WTC11 (cell line): ENCODE results near the gene KPTN. TPM values are rescaled to one million over a fixed set of nuclear protein-coding genes. Genes with fewer than 3 reads are reported as not detected.

Source experiments
- ATAC-seq: fragments of 200-7000 bp; cut with Tn5 transposase; 2 replicates; pipeline ENCODE4 v1.10.0; 2021; ENCODE audit warnings: mild to moderate bottlenecking, moderate library complexity
- CTCF ChIA-PET: fragments of 300-600 bp; sonication (Branson Sonifier 250); formaldehyde crosslinking; loops from one replicate; lab custom pipeline; 2021; ENCODE audit warnings: antibody characterized with exemption; lab: Charles Lee
- POLR2A ChIA-PET: fragments of 350-600 bp; sonication (Branson Sonifier 250); formaldehyde crosslinking; loops from one replicate; lab custom pipeline; 2021; ENCODE audit warnings: antibody characterized with exemption; lab: Charles Lee
- DNase-seq: peaks from one replicate; pipeline ENCODE4 v3.0.0; 2021; ENCODE audit warnings: low spot score
- H3K27ac Mint-ChIP-seq: 2 replicates; pipeline ENCODE4 v1.8.0; 2021; ENCODE audit warnings: mixed read lengths
- H3K27me3 Mint-ChIP-seq: 2 replicates; pipeline ENCODE4 v1.8.0; 2021; ENCODE audit warnings: low read depth, mild to moderate bottlenecking, moderate library complexity, mixed read lengths
- H3K36me3 Mint-ChIP-seq: 2 replicates; pipeline ENCODE4 v1.8.0; 2021; ENCODE audit warnings: mixed read lengths
- H3K4me1 Mint-ChIP-seq: 2 replicates; pipeline ENCODE4 v1.8.0; 2022; ENCODE audit warnings: mixed read lengths
- H3K4me3 Mint-ChIP-seq: 2 replicates; pipeline ENCODE4 v1.8.0; 2021; ENCODE audit warnings: mild to moderate bottlenecking, moderate library complexity, mixed read lengths
- H3K9me3 Mint-ChIP-seq: 2 replicates; pipeline ENCODE4 v1.8.0; 2021; ENCODE audit warnings: mixed read lengths
- ATF1 ChIP-seq: sonication (generic); formaldehyde crosslinking; IDR thresholded peaks from 2 replicates; pipeline ENCODE4 v1.8.1; 2023; ENCODE audit warnings: mild to moderate bottlenecking, moderate library complexity, missing genetic modification reagents
- FOXP1 ChIP-seq: sonication (generic); formaldehyde crosslinking; IDR thresholded peaks from 2 replicates; pipeline ENCODE4 v1.8.0; 2022; ENCODE audit warnings: missing genetic modification reagents, mild to moderate bottlenecking, moderate library complexity, borderline replicate concordance
- GABPB1 ChIP-seq: sonication (generic); formaldehyde crosslinking; IDR thresholded peaks from 2 replicates; pipeline ENCODE4 v1.8.1; 2023; ENCODE audit warnings: mild to moderate bottlenecking, missing genetic modification reagents
- IRF2 ChIP-seq: sonication (generic); formaldehyde crosslinking; IDR thresholded peaks from 2 replicates; pipeline ENCODE4 v1.8.0; 2022; ENCODE audit warnings: low read depth, missing genetic modification reagents, borderline replicate concordance
- JAZF1 ChIP-seq: fragments of 250-450 bp; sonication (Bioruptor Pico); IDR thresholded peaks from 2 replicates; pipeline ENCODE4 v1.9.0; 2021; ENCODE audit warnings: moderate library complexity, mild to moderate bottlenecking, inconsistent platforms
- JUN ChIP-seq: sonication (generic); formaldehyde crosslinking; IDR thresholded peaks from 2 replicates; pipeline ENCODE4 v1.8.0; 2023; ENCODE audit warnings: mild to moderate bottlenecking, missing genetic modification reagents
- KAT7 ChIP-seq: sonication (generic); formaldehyde crosslinking; IDR thresholded peaks from 2 replicates; pipeline ENCODE4 v1.8.1; 2023; ENCODE audit warnings: missing genetic modification reagents, mild to moderate bottlenecking, borderline replicate concordance
- TP53 ChIP-seq: sonication (generic); formaldehyde crosslinking; IDR thresholded peaks from 2 replicates; pipeline ENCODE4 v1.8.1; 2023; ENCODE audit warnings: mild to moderate bottlenecking, missing genetic modification reagents
- ZBTB21 ChIP-seq: sonication (generic); formaldehyde crosslinking; IDR thresholded peaks from 2 replicates; pipeline ENCODE4 v1.8.1; 2023; ENCODE audit warnings: mild to moderate bottlenecking, missing genetic modification reagents, borderline replicate concordance
- ZNF219 ChIP-seq: sonication (generic); formaldehyde crosslinking; IDR thresholded peaks from 2 replicates; pipeline ENCODE4 v1.8.0; 2023; ENCODE audit warnings: missing genetic modification reagents, mild to moderate bottlenecking, borderline replicate concordance
- total RNA-seq: library from RNA; stranded (reverse); gene quantifications from 3 replicates; pipeline ENCODE4 v1.2.3, GENCODE V29; 2021
- TF ChIP-seq, protein P1 (sequence below): sonication (generic); formaldehyde crosslinking; IDR thresholded peaks from 2 replicates; pipeline ENCODE4 v1.8.1; 2022; ENCODE audit warnings: low read depth, missing genetic modification reagents, borderline replicate concordance
- TF ChIP-seq, protein P2 (sequence below): sonication (generic); formaldehyde crosslinking; conservative IDR thresholded peaks from 2 replicates; pipeline ENCODE4 v1.8.1; 2022; ENCODE audit warnings: mild to moderate bottlenecking, missing genetic modification reagents
- TF ChIP-seq, protein P3 (sequence below): sonication (generic); formaldehyde crosslinking; IDR thresholded peaks from 2 replicates; pipeline ENCODE4 v1.8.0; 2023; ENCODE audit warnings: missing genetic modification reagents
- TF ChIP-seq, protein P4 (sequence below): fragments of 250-450 bp; sonication (Bioruptor Pico); IDR thresholded peaks from 2 replicates; pipeline ENCODE4 v1.9.0; 2021; ENCODE audit warnings: mild to moderate bottlenecking, borderline replicate concordance
- TF ChIP-seq, protein P5 (sequence below): fragments of 200-600 bp; IDR thresholded peaks from 2 replicates; pipeline ENCODE4 v1.8.0; 2022; ENCODE audit warnings: antibody characterized with exemption
- TF ChIP-seq, protein P6 (sequence below): fragments of 250-450 bp; sonication (Bioruptor Pico); IDR thresholded peaks from 2 replicates; pipeline ENCODE4 v1.8.0; 2021; ENCODE audit warnings: mild to moderate bottlenecking
- TF ChIP-seq, protein P7 (sequence below): sonication (generic); formaldehyde crosslinking; IDR thresholded peaks from 2 replicates; pipeline ENCODE4 v1.8.1; 2022; ENCODE audit warnings: mild to moderate bottlenecking, moderate library complexity, missing genetic modification reagents
- TF ChIP-seq, protein P8 (sequence below): fragments of 250-450 bp; sonication (Bioruptor Pico); IDR thresholded peaks from 2 replicates; pipeline ENCODE4 v1.9.0; 2021; ENCODE audit warnings: moderate library complexity, mild to moderate bottlenecking, inconsistent platforms, borderline replicate concordance

The KPTN gene
- total RNA-seq, 1 experiment from 2014 or later: 24.5 TPM

DNA sequence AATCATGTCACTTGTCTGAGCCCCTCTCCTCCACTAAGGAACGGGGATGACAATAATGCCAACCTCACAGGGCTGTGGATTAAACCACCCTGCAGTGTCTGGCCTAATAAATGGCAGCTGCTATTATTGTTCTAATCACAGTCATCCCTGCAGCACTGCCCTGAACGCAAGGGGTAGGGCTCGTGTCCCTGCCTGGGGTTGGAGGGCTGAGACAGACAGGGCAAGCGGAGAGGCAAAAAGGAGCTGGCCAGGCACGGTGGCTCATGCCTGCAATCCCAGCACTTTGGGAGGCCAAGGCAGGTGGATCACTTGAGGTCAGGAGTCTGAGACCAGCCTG, 10.2 kb upstream of the KPTN start:
- Mint-ChIP-seq H3K4me1 (peaks cover 5% of the 10 kb centered on the region; the same call in 1 of the 2 replicates), H3K36me3 (peaks cover 7% of the 10 kb centered on the region; the same call in 1 of the 2 replicates), H3K27me3 (no peaks in the 10 kb centered on the region), H3K9me3 (no peaks in the 10 kb centered on the region), H3K4me3 (no peak overlapping the region), H3K27ac (no peak overlapping the region; the same call in 1 of the 2 replicates)
- ATAC-seq (no peak), DNase-seq (no peak)
- POLR2A ChIA-PET: no interaction called here
- TF ChIP-seq, protein P1, sequence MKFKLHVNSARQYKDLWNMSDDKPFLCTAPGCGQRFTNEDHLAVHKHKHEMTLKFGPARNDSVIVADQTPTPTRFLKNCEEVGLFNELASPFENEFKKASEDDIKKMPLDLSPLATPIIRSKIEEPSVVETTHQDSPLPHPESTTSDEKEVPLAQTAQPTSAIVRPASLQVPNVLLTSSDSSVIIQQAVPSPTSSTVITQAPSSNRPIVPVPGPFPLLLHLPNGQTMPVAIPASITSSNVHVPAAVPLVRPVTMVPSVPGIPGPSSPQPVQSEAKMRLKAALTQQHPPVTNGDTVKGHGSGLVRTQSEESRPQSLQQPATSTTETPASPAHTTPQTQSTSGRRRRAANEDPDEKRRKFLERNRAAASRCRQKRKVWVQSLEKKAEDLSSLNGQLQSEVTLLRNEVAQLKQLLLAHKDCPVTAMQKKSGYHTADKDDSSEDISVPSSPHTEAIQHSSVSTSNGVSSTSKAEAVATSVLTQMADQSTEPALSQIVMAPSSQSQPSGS (CRISPR knock-in tag): no peak
- TF ChIP-seq, protein P2, sequence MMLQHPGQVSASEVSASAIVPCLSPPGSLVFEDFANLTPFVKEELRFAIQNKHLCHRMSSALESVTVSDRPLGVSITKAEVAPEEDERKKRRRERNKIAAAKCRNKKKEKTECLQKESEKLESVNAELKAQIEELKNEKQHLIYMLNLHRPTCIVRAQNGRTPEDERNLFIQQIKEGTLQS (CRISPR knock-in tag): no peak
- TF ChIP-seq ATF1 (no peak), IRF2 (no peak), GABPB1 (CRISPR knock-in tag) (no peak), TP53 (CRISPR knock-in tag) (no peak)
- TF ChIP-seq, protein P3, sequence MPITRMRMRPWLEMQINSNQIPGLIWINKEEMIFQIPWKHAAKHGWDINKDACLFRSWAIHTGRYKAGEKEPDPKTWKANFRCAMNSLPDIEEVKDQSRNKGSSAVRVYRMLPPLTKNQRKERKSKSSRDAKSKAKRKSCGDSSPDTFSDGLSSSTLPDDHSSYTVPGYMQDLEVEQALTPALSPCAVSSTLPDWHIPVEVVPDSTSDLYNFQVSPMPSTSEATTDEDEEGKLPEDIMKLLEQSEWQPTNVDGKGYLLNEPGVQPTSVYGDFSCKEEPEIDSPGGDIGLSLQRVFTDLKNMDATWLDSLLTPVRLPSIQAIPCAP (CRISPR knock-in tag): no peak
- TF ChIP-seq, protein P4, sequence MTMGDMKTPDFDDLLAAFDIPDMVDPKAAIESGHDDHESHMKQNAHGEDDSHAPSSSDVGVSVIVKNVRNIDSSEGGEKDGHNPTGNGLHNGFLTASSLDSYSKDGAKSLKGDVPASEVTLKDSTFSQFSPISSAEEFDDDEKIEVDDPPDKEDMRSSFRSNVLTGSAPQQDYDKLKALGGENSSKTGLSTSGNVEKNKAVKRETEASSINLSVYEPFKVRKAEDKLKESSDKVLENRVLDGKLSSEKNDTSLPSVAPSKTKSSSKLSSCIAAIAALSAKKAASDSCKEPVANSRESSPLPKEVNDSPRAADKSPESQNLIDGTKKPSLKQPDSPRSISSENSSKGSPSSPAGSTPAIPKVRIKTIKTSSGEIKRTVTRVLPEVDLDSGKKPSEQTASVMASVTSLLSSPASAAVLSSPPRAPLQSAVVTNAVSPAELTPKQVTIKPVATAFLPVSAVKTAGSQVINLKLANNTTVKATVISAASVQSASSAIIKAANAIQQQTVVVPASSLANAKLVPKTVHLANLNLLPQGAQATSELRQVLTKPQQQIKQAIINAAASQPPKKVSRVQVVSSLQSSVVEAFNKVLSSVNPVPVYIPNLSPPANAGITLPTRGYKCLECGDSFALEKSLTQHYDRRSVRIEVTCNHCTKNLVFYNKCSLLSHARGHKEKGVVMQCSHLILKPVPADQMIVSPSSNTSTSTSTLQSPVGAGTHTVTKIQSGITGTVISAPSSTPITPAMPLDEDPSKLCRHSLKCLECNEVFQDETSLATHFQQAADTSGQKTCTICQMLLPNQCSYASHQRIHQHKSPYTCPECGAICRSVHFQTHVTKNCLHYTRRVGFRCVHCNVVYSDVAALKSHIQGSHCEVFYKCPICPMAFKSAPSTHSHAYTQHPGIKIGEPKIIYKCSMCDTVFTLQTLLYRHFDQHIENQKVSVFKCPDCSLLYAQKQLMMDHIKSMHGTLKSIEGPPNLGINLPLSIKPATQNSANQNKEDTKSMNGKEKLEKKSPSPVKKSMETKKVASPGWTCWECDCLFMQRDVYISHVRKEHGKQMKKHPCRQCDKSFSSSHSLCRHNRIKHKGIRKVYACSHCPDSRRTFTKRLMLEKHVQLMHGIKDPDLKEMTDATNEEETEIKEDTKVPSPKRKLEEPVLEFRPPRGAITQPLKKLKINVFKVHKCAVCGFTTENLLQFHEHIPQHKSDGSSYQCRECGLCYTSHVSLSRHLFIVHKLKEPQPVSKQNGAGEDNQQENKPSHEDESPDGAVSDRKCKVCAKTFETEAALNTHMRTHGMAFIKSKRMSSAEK: no peak
- CTCF ChIA-PET: interaction anchor here (3.5 kb wide), 1 partner anchor 10 kb away, joined by 13 read pairs; the partner anchor contains the start of gene KPTN

DNA sequence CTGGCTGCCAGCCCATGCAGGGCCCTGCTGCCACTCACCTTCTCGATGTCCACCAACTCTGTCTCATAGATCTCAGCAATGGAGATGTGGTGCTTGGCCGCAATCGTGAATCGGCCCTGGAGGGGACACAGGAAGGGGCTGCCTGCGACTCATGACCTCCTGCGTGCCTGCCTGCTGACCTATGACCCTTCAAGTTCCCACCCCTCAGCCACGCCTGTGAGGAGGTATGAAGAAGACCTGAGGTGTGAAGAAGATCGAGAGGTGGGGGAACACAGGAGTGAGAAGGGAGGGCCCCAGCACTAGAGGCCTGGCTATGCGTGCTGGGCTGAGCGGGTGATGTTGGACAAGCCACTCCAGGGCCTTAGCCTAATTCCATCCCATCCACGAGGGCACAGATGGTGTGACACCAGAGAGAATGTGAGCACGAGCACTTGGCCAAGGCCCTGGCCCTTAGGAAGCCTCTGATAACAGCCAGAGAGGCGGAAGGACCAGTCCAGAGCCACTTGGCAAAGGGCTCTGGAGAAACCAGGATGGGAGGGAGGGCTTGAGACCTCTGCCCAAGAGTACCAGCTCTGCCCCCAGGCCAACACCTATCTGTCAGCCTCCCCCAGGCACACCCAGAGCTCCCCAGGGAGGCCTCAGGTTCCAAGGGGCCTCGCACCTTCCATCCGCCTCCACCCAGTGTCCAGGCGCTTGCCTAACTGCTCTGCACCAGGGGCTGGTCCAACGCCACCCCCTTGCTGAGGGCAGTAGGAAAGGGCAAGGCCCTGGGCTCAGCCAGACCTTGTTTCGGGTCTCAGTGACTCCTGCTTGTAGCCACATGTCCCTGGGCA, 9.6 kb upstream of the KPTN start:
- POLR2A ChIA-PET: no interaction called here
- Mint-ChIP-seq H3K27ac (peak overlapping the region; percentile 65; the same call in 1 of the 2 replicates), H3K36me3 (peaks cover 5% of the 10 kb centered on the region; the same call in 1 of the 2 replicates), H3K4me3 (no peak overlapping the region), H3K27me3 (no peaks in the 10 kb centered on the region), H3K9me3 (no peaks in the 10 kb centered on the region), H3K4me1 (peaks cover 5% of the 10 kb centered on the region; the same call in 1 of the 2 replicates)
- ATAC-seq (no peak), DNase-seq (no peak)
- CTCF ChIA-PET: interaction anchor here (0.6 to 3.5 kb wide), 3 partner anchors 9 to 14 kb away, joined by 3 to 13 read pairs (median 10); partner anchors contain the start of gene KPTN
- TF ChIP-seq, protein P3 (CRISPR knock-in tag): no peak
- no peak for TF ChIP-seq ZBTB21 (CRISPR knock-in tag)
- TF ChIP-seq, protein P5, sequence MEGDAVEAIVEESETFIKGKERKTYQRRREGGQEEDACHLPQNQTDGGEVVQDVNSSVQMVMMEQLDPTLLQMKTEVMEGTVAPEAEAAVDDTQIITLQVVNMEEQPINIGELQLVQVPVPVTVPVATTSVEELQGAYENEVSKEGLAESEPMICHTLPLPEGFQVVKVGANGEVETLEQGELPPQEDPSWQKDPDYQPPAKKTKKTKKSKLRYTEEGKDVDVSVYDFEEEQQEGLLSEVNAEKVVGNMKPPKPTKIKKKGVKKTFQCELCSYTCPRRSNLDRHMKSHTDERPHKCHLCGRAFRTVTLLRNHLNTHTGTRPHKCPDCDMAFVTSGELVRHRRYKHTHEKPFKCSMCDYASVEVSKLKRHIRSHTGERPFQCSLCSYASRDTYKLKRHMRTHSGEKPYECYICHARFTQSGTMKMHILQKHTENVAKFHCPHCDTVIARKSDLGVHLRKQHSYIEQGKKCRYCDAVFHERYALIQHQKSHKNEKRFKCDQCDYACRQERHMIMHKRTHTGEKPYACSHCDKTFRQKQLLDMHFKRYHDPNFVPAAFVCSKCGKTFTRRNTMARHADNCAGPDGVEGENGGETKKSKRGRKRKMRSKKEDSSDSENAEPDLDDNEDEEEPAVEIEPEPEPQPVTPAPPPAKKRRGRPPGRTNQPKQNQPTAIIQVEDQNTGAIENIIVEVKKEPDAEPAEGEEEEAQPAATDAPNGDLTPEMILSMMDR: no peak
- no peak for TF ChIP-seq ZNF219 (CRISPR knock-in tag)
- TF ChIP-seq, protein P6, sequence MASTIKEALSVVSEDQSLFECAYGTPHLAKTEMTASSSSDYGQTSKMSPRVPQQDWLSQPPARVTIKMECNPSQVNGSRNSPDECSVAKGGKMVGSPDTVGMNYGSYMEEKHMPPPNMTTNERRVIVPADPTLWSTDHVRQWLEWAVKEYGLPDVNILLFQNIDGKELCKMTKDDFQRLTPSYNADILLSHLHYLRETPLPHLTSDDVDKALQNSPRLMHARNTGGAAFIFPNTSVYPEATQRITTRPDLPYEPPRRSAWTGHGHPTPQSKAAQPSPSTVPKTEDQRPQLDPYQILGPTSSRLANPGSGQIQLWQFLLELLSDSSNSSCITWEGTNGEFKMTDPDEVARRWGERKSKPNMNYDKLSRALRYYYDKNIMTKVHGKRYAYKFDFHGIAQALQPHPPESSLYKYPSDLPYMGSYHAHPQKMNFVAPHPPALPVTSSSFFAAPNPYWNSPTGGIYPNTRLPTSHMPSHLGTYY (CRISPR knock-in tag): no peak
- TF ChIP-seq JAZF1: no peak
- TF ChIP-seq FOXP1 (CRISPR knock-in tag): no peak
- TF ChIP-seq, protein P7, sequence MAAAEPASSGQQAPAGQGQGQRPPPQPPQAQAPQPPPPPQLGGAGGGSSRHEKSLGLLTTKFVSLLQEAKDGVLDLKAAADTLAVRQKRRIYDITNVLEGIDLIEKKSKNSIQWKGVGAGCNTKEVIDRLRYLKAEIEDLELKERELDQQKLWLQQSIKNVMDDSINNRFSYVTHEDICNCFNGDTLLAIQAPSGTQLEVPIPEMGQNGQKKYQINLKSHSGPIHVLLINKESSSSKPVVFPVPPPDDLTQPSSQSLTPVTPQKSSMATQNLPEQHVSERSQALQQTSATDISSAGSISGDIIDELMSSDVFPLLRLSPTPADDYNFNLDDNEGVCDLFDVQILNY (CRISPR knock-in tag): no peak
- no peak for TF ChIP-seq JUN (CRISPR knock-in tag)
- no peak for TF ChIP-seq KAT7
- TF ChIP-seq, protein P8, sequence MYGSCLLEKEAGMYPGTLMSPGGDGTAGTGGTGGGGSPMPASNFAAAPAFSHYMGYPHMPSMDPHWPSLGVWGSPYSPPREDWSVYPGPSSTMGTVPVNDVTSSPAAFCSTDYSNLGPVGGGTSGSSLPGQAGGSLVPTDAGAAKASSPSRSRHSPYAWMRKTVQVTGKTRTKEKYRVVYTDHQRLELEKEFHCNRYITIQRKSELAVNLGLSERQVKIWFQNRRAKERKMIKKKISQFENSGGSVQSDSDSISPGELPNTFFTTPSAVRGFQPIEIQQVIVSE: no peak
